HG03565 (cell line): ENCODE measurements around the gene RASA3.
"Not testable (repeated sequence)": the region's sequence is repeated elsewhere in the genome, so short reads cannot be mapped to it uniquely, and the experiment has no call there.

Experiments
- ATAC-seq: cut with Tn5 transposase; IDR thresholded peaks from one replicate; pipeline ENCODE4 v1.9.1; 2021; ENCODE audit warnings: mild to moderate bottlenecking, moderate library complexity; ENCODE audit not compliant: unreplicated experiment

RASA3 gene

DNA sequence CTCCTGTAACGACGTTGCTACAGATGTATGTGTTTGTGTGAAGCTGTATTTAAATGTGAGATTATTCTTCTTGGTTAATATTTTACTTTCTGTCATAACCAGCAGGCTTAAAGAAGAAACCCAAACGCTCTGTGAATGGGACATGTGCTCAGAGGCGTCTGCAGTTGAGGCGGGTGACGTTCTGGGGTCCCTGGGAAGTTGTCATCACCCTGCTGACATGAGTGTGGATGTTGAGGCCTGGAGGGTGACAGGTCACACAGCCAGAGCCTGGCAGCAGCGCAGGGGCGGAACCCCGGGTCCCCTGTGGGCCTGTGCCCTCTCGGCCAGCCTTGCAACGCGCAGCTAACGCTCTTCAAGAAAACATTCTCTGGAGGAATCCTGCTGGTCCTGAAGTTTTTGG is 16.6 kb downstream of the RASA3 start:
- no peak for ATAC-seq

GRCh38 chr13:114115191-114115671 is 17.2 kb downstream of the RASA3 start:
- ATAC-seq: no peak

DNA sequence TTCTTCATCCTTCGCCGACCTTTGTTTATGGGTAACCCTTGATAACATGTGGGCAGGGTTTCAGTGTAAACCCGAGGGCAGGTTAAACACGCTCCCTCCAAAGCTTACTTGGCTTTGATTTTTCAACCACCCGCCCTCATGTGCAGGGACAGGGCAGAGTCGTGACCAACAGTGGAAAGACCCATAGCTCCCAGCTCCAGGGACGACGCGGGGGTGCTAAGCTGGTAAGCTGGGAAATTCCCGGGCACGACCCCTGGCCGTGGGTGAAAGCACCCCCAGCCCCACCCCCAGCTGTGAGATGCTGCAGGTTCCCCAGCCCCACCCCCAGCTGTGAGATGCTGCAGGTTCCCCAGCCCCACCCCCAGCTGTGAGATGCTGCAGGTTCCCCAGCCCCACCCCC is 17.8 kb downstream of the RASA3 start:
- not testable (repeated sequence) for ATAC-seq

- ATAC-seq: no peak
Measured at GRCh38 chr13:114114006-114114640, 18.3 kb downstream of the RASA3 start.

GRCh38 chr13:114113395-114113794 is 19.0 kb downstream of the RASA3 start:
- ATAC-seq: not testable (repeated sequence)

DNA sequence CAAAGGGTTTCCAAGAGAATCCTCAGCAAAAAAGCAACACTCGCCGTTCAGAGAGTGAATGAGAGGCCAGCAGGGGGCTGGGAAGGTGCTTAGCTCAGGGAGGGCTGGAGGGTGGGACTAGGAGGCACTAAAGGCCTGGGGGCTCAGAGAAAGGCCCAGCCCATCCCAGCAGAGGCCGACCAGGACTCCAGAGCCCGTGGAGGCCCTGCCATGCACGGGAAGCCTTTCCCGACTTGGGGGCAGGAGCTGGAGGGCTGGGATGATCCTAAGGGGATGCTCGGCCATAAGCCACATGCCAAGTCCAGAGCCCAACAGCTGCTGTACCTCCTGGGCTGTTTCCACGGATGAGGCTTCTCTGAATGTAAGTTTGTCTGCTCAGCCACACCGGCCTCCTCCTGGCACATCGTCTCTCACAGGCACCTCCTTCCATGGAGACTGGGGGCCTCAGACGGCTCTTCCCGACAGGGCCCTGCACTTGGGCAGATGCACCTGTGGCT is 19.5 kb downstream of the RASA3 start:
- ATAC-seq: no peak

DNA sequence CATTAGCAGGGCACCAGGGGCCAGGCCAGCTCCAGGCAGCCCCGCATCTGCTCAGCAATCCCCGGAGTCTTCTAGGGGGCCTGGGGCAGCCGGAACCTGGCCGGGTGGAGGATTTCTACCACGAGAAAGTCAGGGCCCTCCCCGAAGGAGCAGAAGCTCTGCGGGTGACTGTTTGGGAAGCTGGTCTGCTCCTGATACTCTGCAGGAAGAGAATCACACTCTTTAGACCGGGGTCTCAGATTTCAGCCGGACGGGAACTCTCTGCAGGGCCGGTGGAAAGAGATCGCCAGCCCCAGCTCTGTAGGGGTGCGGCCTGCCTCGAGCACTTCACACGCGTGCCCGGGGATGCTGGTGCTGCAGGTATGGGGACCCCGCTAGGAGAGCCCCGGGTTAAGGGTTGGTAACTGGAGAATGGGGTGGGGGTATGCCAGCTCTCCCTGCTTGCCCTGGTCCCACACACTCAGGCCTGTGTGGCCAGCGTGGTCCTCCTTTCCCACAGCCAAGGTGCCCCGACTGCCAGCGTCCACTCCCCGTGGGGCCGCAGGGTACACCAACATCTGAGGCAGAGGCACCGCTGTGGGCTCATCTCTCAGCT is 20.1 kb downstream of the RASA3 start:
- ATAC-seq: no peak

- no peak for ATAC-seq
Measured at GRCh38 chr13:114111577-114111976, 20.8 kb downstream of the RASA3 start.

GRCh38 chr13:114110830-114111189 is 21.6 kb downstream of the RASA3 start:
- ATAC-seq: not testable (repeated sequence)

DNA sequence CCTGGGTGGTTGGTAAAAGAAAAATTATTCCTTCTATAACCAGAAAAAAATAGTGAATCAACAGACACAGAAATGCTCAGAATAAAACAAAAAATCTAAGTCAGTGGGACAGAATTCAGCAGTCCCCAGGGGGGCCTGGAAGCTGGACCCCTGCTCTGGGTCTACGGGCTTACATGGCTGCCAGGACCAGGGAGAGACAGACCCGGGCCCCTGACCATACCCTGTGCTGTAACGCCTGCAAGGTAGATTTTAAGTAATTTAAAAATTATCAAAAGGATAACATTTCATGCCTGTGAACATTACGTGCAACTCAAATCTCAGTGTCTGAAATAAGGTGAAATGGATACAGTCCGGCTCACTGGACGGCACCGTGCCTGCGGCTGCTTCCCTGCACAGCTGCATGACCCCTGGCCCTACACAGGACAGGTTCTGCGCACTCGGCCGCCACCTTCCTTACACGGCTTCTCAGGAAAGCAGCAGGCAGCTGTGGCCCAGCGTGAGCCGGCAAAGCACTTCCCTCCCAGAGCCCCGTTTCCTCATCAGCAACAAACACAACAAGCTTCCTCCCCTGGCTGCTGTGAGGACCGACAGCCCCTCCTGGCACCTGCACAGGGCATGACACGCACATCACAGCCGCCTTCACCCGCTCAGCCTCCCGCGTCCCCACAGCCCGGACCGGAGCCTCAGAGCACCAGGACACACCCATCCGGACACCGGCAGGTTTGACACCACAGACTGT is 22.2 kb downstream of the RASA3 start:
- no peak for ATAC-seq

DNA sequence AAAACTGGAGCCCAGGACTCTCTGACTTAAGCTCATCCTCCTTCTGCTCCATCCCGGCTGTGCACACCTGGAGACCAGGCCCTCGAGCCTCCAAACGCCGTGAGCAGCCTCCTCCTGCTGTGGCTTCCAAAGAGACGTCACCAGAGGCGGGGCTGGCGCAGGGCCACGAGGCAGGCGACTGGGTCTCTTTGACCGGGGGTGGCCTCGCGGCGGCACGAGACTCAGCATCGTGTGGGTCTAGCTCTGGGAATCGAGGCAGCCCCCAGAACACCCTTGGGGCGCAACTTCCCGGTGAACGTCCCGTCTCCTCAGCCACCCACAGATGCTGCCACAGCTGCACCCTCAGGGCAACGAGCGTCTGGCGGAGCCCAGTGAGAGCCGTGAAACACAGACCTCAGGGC is 22.8 kb downstream of the RASA3 start:
- ATAC-seq: no peak

- no peak for ATAC-seq
Measured at GRCh38 chr13:114108894-114109293, 23.5 kb downstream of the RASA3 start.

DNA sequence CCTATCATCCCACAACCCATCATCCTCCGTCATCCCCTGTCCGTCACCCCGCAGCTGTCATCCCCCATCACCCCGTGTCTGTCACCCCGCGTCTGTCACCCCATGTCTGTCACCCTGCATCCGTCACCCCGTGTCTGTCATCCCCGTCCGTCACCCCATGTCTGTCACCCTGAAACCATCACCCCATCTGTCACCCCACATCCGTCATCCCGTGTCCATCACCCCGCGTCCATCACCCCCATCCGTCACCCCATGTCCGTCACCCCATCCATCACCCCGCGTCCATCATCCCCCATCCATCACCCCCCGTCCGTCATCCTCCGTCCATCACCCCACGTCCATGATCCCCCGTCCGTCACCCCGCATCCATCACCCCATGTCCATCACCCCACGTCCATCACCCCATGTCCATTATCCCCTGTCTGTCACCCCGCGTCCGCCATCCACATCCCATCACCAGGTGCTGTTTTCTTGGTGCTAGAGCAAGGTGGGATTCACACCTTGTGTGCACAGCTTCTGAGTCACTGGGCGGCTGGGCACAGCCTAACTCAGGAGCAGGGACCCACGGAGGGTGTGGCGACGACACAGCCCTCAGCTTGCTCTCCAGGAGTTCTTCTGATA is 24.2 kb downstream of the RASA3 start:
- no peak for ATAC-seq

DNA sequence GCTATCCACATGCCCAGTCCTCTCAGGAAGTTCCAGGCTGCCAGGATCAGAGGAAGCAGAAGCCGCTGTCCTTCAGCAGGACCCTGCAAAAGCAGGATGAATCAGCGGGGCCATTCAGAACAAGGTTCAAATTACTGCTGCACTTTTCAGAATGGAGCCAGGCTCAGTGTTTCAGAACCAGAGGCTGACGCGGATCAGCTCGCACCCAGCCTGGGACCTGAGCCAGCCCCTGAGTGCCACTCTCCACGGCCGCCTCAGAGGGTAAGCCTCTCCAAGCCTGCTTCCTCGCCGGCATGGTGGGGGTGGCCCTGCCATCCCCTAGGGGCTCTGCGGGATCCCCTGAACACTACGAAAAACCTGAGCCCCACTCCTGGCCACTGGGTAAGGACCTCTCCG is 24.7 kb downstream of the RASA3 start:
- ATAC-seq: no peak

DNA sequence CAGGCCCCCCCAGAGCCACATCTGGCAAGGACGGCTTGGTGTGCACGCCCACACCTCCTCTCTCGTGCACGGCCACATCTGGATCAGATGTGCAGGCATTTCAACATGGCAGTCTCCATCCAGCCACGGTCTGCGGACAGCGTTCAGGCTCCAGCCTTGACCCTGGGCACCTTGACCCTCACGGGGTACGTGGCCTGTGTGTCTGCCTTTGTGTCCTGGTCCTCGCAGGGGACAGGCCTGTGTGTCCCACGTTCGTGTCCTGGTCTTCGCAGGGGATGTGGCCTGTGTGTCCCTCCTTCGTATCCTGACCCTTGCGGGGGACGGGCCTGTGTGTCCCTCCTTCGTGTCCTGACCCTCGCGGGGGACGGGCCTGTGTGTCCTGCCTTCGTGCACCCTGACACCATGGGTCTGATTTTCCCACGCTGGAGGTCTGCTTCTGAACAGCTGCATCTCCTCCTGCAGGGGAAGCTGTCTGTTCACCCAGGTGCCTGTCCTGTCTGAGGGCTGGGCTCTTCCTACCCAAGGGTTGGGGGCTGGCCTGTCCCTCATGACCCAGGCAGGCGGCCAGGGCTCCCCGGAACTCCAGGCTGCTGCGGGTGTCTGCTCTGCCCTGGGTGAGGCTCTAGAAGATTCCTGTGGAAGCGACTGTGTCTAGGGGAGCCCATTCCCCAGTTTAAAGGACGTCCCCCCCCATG is 25.3 kb downstream of the RASA3 start:
- no peak for ATAC-seq

- ATAC-seq: no peak
Measured at GRCh38 chr13:114106526-114106925, 25.9 kb downstream of the RASA3 start.

GRCh38 chr13:114105521-114106225 is 26.8 kb downstream of the RASA3 start:
- no peak for ATAC-seq

DNA sequence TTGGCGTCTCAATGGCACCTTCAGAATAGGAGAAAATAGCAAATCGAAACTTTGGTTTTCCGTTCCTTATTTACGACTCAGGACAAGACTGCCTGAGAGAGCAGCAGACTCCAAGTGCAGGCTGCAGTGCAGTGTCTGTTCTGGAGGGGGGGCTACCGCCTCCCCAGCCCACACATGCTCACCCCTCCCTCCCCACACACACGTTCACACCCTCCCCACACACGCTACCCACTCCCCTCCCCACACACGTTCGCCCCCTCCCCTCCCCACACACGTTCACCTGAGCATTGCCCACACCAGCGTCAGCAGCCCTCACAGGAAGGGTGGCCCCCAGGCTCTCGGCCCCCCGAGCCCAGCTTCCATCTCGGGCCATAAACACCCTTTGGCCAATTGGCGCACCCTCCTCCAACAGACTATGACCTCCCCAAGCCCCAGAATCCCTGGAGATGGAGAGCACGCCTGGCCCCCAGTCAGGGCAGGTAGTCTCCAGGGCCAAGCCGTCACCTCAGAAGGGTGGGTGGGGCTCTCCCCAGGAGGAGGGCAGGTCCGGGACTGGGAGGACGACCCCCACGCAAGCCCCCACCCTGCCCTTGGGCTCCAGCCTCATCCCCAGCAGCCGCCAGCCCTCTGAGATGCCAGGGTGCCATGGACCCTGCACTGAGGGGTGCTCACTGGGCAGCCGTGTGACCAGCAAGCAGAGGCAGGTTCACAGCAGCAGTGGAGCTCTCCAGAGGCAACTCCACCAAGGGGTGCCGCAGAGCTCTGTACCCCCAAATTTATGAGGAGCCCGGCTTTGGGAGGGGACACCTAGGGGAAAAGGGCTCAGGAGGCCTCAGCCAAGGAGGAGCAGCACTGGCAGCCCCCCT is 27.5 kb downstream of the RASA3 start:
- ATAC-seq: no peak
